Right atrium auricular region (tissue), 2 donors: Measurements from ENCODE around the gene EPHB2. TPM values are rescaled to one million over a fixed set of nuclear protein-coding genes. Genes with fewer than 3 reads are reported as not detected.

Experiments
- DNase-seq: peaks from one replicate; pipeline ENCODE4 v3.0.0-alpha.2; 2019; ENCODE audit warnings: low spot score
- H3K27ac ChIP-seq, 2 donors: fragments of 200-600 bp; sonication (generic); 1 replicate in 1 of 2; 2 replicates in 1 of 2; pipeline ENCODE4 v1.5.1; 2016 to 2019
- H3K27me3 ChIP-seq, 2 donors: fragments of 200-600 bp; sonication (generic); one replicate each; pipeline versions ENCODE4 v1.5.1 to v1.6.0; 2017 to 2019
- H3K36me3 ChIP-seq: fragments of 200-600 bp; sonication (generic); one replicate; pipeline ENCODE4 v1.5.1; 2016
- H3K4me1 ChIP-seq, 2 donors: fragments of 200-600 bp; sonication (generic); one replicate each; pipeline versions ENCODE4 v1.5.1 to v1.6.0; 2017 to 2019
- H3K4me3 ChIP-seq, 2 donors: fragments of 200-600 bp; sonication (generic); 1 replicate in 1 of 2; 2 replicates in 1 of 2; pipeline ENCODE4 v1.5.1; 2017 to 2019; ENCODE audit warnings: mild to moderate bottlenecking in 1 of 2, moderate library complexity in 1 of 2
- H3K9me3 ChIP-seq, 2 donors: fragments of 200-600 bp; sonication (generic); one replicate each; pipeline ENCODE4 v1.5.1; 2019
- total RNA-seq, 2 donors: library from RNA; depleted of rRNA; stranded (reverse); fragments of >200 nt; gene quantifications; one replicate each; pipeline ENCODE4 v1.1.0, GENCODE V29; 2016
- TF ChIP-seq, protein P1 (sequence below), 2 donors: fragments of 200-600 bp; sonication (generic); IDR thresholded peaks; one replicate each; pipeline ENCODE4 v1.5.1; 2019; ENCODE audit warnings: antibody characterized with exemption in 2 of 2

The EPHB2 gene
- total RNA-seq, 2 donors from 2014 or later: 1.8 to 2.6 TPM

GRCh38 chr1:22696610-22697009 lies 14.0 kb upstream of the EPHB2 start:
- TF ChIP-seq, protein P1, sequence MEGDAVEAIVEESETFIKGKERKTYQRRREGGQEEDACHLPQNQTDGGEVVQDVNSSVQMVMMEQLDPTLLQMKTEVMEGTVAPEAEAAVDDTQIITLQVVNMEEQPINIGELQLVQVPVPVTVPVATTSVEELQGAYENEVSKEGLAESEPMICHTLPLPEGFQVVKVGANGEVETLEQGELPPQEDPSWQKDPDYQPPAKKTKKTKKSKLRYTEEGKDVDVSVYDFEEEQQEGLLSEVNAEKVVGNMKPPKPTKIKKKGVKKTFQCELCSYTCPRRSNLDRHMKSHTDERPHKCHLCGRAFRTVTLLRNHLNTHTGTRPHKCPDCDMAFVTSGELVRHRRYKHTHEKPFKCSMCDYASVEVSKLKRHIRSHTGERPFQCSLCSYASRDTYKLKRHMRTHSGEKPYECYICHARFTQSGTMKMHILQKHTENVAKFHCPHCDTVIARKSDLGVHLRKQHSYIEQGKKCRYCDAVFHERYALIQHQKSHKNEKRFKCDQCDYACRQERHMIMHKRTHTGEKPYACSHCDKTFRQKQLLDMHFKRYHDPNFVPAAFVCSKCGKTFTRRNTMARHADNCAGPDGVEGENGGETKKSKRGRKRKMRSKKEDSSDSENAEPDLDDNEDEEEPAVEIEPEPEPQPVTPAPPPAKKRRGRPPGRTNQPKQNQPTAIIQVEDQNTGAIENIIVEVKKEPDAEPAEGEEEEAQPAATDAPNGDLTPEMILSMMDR (IDR thresholded peaks at IDR 0.05): no peak
- no peaks in the 10 kb centered on the region for H3K9me3 ChIP-seq
- H3K27ac ChIP-seq: no peak overlapping the region
- DNase-seq: no peak
- no peak overlapping the region for H3K4me3 ChIP-seq
- H3K4me1 ChIP-seq: no peaks in the 10 kb centered on the region
- no peaks in the 10 kb centered on the region for H3K36me3 ChIP-seq
- H3K27me3 ChIP-seq: no peaks in the 10 kb centered on the region

DNA sequence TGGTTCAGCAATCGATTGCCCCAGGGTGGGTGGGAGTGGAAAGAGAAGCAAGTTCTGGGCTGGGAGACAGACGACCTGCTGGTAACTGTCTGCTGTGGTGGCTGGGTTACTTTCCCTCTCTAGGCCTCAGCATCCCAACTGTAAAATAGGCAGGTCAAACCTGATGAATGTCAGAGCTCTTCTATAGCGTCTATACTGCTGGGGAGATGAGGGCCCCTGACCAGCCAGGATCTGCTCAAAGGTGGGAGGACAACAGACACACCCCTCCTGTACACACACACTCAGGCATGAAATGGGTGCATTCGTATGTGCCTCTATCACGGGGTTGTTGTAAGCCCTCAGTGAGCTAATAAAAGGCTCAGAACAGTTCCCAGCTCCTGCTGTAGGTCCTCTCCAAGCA lies 12.7 kb upstream of the EPHB2 start:
- Histone ChIP-seq H3K4me3 (no peak overlapping the region), H3K27ac (no peak overlapping the region), H3K36me3 (no peaks in the 10 kb centered on the region), H3K27me3 (no peaks in the 10 kb centered on the region), H3K4me1 (no peaks in the 10 kb centered on the region), H3K9me3 (no peaks in the 10 kb centered on the region)
- DNase-seq: no peak
- TF ChIP-seq, protein P1 (IDR thresholded peaks at IDR 0.05): no peak

DNA sequence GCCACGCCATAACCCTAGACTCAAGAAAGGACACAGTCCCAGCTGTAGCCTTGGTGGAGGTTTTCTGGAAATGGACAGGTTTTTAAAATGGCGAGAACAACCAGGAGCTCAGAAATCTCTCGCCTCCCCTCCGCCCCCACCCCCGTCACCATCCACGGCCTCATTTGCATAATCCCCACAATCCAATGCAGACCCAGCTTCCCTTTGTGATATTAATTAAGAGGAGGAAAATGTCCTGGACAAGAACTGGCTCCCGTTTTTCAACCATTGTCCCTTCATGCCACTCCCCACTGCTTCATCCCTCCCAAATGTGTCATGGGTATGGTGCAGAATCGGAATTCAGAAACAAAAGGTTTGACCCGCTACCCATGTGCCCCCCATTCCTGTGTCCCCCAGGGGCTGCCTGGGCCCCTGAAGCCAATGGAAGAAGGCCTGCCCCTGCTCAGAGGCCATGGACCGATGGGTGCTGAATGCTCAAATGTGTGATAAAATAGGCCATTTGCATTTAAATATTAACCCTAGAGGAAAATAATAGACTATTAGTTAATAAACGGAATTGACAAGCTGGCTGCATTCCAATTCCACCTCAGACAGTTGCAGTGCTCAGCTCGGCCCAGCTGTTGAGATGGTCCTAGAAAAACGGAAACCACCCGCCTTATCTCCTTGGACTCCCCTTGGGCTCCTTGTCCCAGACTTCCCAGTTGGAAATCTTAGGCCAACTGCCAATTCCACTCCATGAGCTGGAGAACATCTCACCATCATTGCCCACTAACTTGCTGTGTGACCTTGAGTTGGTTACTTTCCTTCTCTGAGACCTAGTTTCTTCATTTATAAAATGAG lies 10.7 kb upstream of the EPHB2 start:
- Histone ChIP-seq H3K4me3 (no peak overlapping the region), H3K27ac (no peak overlapping the region)
- TF ChIP-seq, protein P1 (IDR thresholded peaks at IDR 0.05): no peak

DNA sequence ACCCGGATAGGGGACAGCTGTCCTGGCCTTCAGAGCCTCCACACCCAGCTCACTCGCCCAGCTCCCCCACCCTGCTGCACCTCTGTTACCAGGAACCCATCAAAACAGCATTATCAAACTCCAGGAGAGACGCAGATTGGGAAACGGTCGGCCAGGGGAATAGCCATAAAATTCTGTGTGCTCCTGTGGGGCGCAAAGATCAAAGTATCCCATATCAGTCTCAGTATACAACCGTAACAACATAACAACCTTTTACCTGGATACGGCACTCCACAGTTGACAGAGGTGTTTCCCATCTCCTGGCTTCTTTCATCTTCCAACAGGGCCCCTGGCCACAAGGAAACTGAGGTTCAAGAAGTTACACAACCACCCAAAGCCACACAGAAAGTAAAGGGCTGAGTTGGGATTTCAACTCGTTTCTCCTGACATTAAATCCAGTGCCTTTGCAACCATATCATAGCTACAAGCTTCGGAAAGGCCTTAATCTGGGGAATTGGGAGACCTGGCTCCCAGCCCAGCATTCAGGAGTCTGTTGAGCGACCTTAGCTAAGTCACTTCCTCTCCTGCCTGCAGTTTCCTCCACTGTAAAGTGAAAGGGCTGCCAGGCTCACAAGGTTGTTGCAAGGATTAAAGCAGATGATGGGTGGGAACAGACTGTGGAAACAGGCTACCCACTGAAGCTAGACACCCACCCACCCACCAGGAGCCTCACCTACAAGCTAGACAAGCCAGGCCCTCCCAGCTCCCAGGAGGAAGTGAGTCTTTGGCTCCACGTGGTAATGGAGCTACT lies 8.1 kb upstream of the EPHB2 start:
- TF ChIP-seq, protein P1 (IDR thresholded peaks at IDR 0.05): no peak
- DNase-seq: no peak
- H3K36me3 ChIP-seq: no peaks in the 10 kb centered on the region
- H3K27ac ChIP-seq: no peak overlapping the region
- H3K27me3 ChIP-seq: no peaks in the 10 kb centered on the region
- H3K9me3 ChIP-seq: no peaks in the 10 kb centered on the region
- no peak overlapping the region for H3K4me3 ChIP-seq
- no peaks in the 10 kb centered on the region for H3K4me1 ChIP-seq

More for the DNA sequence above, 10.7 kb upstream of the EPHB2 start:
- DNase-seq: no peak
- Histone ChIP-seq H3K36me3 (no peaks in the 10 kb centered on the region), H3K4me1 (no peaks in the 10 kb centered on the region), H3K27me3 (no peaks in the 10 kb centered on the region), H3K9me3 (no peaks in the 10 kb centered on the region)

- DNase-seq: peak; percentile 91
- H3K9me3 ChIP-seq: no peaks in the 10 kb centered on the region
- no peaks in the 10 kb centered on the region for H3K27me3 ChIP-seq
- no peaks in the 10 kb centered on the region for H3K4me1 ChIP-seq
- no peaks in the 10 kb centered on the region for H3K36me3 ChIP-seq
- TF ChIP-seq, protein P1 (IDR thresholded peaks at IDR 0.05): peak; percentile 88 to 92
- H3K27ac ChIP-seq: no peak overlapping the region
- no peak overlapping the region for H3K4me3 ChIP-seq
Observed at GRCh38 chr1:22704440-22705067, 6.1 kb upstream of the EPHB2 start.
